ENCODE results near the gene DOCK4. TPM values are rescaled to one million over a fixed set of nuclear protein-coding genes. Genes with fewer than 3 reads are reported as not detected.

DOCK4 gene
- total RNA-seq, 2 experiments from 2014 or later, result 1.4 to 1.7 TPM

DNA sequence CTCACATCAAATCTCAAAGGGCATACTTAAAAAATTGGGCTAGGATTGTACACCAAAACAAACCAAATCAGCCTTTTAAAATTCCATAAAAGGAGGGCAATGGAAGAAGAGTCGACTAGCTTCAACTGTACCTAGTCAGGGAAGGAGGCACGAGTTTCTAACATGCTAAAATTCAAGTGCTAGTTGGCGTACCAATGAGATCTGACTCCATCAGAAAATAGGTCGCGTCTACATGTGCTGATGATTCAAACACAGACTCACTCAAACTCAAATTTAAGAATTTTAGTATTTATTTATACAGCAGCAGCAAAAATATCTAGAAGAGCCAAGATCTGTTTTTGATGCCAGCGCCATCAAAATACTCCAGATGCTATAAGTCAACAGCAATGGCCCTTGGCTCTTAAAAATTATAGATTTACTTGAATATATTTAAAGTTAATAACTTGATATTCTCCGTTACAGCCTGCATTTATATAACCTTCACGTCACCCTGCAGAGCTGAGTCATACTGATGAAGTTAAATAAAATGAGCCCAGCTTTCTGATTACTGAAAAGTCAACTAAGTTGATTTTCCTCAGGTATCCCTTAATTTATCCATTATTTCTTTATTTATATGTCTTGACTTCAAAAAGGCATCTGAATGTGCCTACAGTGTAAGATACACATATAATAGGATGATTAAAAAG is 341.8 kb downstream of the DOCK4 start:
- H3K4me3 Mint-ChIP-seq, result no peak overlapping the region
- H3K27me3 Mint-ChIP-seq, result peaks cover 3% of the 10 kb centered on the region
- DNase-seq (no peak), ATAC-seq (ENCODE audit: low read depth) (no peak)
- no peaks in the 10 kb centered on the region for H3K36me3 Mint-ChIP-seq
- POLR2A ChIA-PET, result no interaction called here
- no peak overlapping the region for H3K27ac Mint-ChIP-seq
- peaks cover 9% of the 10 kb centered on the region for H3K4me1 Mint-ChIP-seq
- H3K9me3 Mint-ChIP-seq, result no peaks in the 10 kb centered on the region

DNA sequence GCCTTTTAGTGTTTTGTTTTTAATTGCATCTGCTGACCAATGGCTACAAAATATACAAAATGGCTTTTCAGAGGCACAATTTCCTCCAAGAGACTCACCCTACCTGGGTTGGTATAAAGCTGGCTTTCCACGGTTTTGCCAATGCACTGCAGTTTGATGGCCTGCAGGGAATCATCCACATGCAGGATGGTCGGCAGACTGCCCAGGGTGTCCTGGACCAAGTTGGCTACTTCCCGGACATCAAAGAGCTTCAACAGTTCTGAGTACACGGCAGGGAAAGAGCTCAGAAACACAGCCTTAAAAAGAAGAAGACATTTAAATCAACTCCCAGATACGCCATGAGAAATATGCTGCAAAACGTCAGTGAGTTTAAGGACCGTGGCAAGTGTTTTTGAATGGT is 342.9 kb downstream of the DOCK4 start:
- Mint-ChIP-seq H3K9me3 (no peaks in the 10 kb centered on the region), H3K4me1 (peaks cover 9% of the 10 kb centered on the region), H3K36me3 (no peaks in the 10 kb centered on the region), H3K4me3 (no peak overlapping the region), H3K27me3 (peaks cover 3% of the 10 kb centered on the region), H3K27ac (no peak overlapping the region)
- no peak for DNase-seq
- ATAC-seq (ENCODE audit: low read depth), result no peak
- POLR2A ChIA-PET, result no interaction called here

DNA sequence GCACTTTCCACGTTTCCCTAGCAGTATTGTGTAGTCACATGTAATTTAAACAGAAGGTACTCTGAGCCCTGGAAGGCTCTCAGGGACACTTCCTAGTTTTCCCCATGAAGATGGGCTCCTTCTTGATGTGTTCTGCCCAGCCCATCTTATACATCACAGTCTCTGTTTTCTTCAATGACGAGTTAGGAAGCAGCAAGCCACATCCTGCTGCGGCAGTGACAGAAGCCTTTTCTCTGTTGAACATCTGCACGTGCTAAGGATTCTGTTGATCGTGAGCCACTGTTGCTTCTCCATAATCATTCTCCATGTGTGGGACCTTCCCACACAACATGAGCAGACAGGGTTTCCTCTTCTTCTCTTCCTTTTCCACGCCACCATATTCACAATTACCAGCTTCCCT is 346.0 kb downstream of the DOCK4 start:
- peaks cover 9% of the 10 kb centered on the region for H3K4me1 Mint-ChIP-seq
- ATAC-seq (ENCODE audit: low read depth) (peak; percentile 54), DNase-seq (no peak)
- no peak overlapping the region for H3K4me3 Mint-ChIP-seq
- POLR2A ChIA-PET, result no interaction called here
- H3K36me3 Mint-ChIP-seq, result no peaks in the 10 kb centered on the region
- peaks cover 2% of the 10 kb centered on the region for H3K27me3 Mint-ChIP-seq
- no peaks in the 10 kb centered on the region for H3K9me3 Mint-ChIP-seq
- no peak overlapping the region for H3K27ac Mint-ChIP-seq

DNA sequence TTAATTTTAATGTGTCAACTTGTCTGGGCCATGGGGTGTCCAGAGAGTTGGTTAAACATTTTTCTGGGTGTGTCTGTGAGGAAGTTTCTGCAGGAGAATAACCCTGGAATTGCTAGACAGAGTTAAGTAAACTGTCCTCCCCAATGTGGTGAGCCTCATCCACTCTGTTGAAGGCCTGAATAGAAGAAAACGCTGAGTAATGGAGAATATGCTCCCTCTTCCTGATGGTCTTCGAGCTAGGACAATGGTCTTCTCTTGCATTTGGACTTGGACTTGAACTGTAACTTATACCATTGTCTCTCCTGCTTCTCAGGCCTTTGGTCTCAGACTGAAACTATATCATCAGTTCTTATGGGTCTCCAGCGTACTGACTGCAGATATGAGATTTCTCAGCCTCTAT is 347.9 kb downstream of the DOCK4 start:
- Mint-ChIP-seq H3K27ac (no peak overlapping the region), H3K4me3 (no peak overlapping the region), H3K4me1 (peaks cover 9% of the 10 kb centered on the region), H3K36me3 (no peaks in the 10 kb centered on the region), H3K9me3 (no peaks in the 10 kb centered on the region), H3K27me3 (peaks cover 2% of the 10 kb centered on the region)
- no peak for ATAC-seq (ENCODE audit: low read depth)
- POLR2A ChIA-PET, result no interaction called here
- DNase-seq, result no peak

DNA sequence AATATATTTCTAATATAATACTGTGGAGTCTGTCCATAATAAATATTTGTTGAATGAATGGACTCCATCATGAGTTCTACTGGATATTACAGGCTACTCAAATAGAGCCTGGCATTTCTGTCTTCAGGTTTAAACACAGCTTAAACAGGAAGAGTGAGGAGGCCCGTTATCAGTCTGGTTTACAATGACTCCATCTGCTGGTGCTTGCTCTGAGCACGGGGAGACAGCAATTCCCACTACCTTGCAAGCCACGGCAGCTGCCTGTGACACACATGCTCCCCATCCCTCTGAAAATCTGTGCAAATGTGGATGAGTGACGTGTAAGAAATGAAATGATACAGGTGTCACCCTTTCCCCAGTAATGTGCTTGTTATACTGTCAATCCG is 350.4 kb downstream of the DOCK4 start:
- Mint-ChIP-seq H3K4me1 (peaks cover 9% of the 10 kb centered on the region), H3K27me3 (peaks cover 2% of the 10 kb centered on the region), H3K36me3 (no peaks in the 10 kb centered on the region), H3K27ac (no peak overlapping the region), H3K9me3 (no peaks in the 10 kb centered on the region), H3K4me3 (no peak overlapping the region)
- POLR2A ChIA-PET, result no interaction called here
- no peak for ATAC-seq (ENCODE audit: low read depth)
- no peak for DNase-seq

DNA sequence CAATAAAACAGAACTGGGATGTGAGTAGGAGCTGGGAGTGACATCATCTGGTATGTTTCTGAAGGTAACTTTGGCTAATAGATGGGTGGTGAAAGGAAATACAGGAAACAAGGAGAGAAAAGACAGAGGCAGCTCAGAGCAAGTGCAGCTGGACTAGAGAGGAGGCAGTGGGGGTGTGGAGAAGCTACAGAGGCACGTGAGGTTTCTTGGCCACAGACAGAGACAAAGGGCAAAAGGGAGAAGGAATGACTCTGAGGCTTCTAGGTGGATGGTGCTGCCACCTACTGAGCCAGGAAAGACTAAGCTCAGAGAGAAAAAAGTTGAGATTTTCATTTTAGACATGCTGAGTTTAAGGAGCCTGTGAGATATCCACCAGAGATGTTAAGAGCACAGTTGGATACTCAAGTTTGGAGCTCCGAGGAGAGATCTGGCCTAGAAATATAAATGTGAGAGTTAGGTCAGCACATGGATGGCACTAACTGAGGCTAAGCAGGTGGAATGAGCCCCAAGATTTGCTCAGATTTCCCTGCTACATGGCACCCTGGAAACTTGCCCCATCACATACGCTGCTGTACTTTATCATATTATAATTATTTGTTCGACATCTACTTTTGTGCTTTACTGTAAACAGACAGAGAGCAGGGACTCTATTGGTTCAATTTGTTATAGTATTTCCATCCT is 350.9 kb downstream of the DOCK4 start:
- no peak for DNase-seq
- Mint-ChIP-seq H3K4me1 (peaks cover 5% of the 10 kb centered on the region), H3K27ac (no peak overlapping the region)

DNA sequence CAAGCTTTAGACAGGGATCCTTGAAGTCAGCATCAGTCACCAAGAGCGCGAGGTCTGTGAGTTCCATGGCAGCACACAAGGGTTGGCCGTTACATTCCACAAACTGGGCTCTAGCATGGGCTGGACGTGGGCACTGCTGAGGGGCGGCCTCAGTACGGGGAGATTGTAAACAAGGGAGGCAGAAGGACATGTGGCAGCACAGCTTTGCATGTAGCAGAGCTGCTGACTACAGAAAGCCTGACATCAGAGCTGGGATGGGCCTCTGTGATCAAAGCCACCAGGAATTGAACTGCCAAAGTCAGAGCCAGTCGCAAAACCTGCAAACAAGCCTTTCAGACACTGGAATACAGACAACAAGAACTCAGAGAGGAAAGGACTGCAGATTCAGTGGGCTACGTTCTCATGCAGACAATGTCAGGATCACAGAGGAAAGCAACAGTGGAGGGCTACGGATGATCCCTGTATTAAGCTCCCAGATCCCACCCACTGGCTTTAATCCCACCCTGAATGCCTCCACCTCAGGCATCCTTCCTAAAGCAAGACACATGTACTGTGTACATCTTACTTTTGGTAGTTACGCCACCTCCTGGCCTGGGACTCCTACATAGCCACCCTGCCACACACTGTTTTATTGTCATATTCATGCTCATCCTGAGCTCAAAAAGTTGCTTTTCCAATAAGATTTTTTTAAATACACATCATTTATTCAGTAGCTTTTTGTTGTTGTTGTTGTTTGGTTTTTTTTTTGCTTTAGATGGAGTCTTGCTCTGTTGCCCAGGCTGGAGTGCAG is 352.8 kb downstream of the DOCK4 start:
- POLR2A ChIA-PET, result no interaction called here

More for the DNA sequence above, 350.9 kb downstream of the DOCK4 start:
- POLR2A ChIA-PET, result no interaction called here
- ATAC-seq (ENCODE audit: low read depth), result no peak
- Mint-ChIP-seq H3K9me3 (peaks cover under 1% of the 10 kb centered on the region), H3K4me3 (no peak overlapping the region), H3K27me3 (peaks cover 2% of the 10 kb centered on the region), H3K36me3 (no peaks in the 10 kb centered on the region)

DNA sequence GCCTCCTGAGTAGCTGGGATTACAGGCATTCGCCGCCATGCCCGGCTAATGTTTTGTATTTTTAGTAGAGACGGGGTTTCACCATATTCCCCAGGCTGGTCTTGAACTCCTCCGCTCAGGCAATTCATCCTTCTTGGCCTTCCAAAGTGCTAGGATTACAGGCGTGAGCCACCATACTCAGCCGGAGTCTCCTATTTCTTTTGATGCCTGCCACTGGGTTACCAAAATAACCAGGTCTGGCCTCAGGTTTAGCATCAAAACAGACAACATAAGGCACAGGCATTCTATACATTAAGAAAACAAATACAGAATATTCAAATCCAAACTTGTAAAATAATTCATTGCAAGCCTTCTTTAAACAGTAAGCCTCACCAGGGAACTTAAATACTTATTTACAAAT is 354.1 kb downstream of the DOCK4 start:
- no peak overlapping the region for H3K4me3 Mint-ChIP-seq
- H3K27me3 Mint-ChIP-seq, result peaks cover 2% of the 10 kb centered on the region
- peaks cover 2% of the 10 kb centered on the region for H3K9me3 Mint-ChIP-seq
- H3K4me1 Mint-ChIP-seq, result no peaks in the 10 kb centered on the region
- DNase-seq (no peak), ATAC-seq (ENCODE audit: low read depth) (no peak)
- H3K27ac Mint-ChIP-seq, result no peak overlapping the region
- H3K36me3 Mint-ChIP-seq, result no peaks in the 10 kb centered on the region
- POLR2A ChIA-PET, result no interaction called here

More for the DNA sequence above, 352.8 kb downstream of the DOCK4 start:
- no peak overlapping the region for H3K4me3 Mint-ChIP-seq
- ATAC-seq (ENCODE audit: low read depth) (no peak), DNase-seq (no peak)
- H3K4me1 Mint-ChIP-seq, result no peaks in the 10 kb centered on the region
- no peak overlapping the region for H3K27ac Mint-ChIP-seq
- H3K36me3 Mint-ChIP-seq, result no peaks in the 10 kb centered on the region
- H3K27me3 Mint-ChIP-seq, result peaks cover 2% of the 10 kb centered on the region
- H3K9me3 Mint-ChIP-seq, result peaks cover 2% of the 10 kb centered on the region

DNA sequence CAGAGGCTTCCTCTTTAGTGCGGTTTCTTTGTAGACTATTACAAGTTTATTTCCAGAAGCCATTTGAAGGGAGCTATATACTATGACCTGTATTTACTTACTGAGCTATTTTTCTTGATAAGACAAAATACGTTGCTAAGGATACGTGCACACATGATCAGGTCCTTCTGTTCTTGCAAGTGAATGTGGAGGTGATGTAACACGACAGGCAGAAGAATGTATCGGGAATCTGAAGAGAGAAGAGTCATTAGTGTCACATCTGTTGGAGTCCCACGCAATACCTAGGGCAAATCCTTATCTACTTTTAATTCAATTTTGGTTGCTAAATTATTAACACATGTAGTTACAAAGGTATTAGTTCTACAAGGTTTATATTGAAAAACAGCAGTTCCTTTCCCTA is 359.3 kb downstream of the DOCK4 start:
- Mint-ChIP-seq H3K9me3 (peaks cover 2% of the 10 kb centered on the region), H3K36me3 (no peaks in the 10 kb centered on the region), H3K27me3 (no peaks in the 10 kb centered on the region), H3K4me3 (no peak overlapping the region), H3K27ac (no peak overlapping the region), H3K4me1 (peaks cover 3% of the 10 kb centered on the region)
- POLR2A ChIA-PET, result no interaction called here
- no peak for DNase-seq
- no peak for ATAC-seq (ENCODE audit: low read depth)

DNA sequence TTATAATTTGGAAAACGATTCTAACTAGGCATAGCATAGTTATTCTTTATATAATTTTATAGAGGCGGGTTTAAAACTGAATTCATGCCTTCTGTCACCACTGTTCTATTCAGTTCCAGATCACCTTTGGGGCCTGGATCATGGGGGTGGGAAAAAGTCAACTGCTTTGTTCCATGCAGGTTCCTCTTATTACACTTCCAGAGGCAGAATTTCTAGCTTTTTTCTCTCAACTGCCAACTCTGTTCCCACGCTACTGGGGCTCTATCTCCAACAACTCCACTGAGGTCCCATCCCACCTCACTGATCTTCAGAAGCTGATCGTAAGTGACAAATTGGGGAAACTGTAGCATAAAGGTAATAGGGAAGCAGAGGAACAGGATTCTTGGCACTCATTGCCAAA is 360.3 kb downstream of the DOCK4 start:
- H3K27ac Mint-ChIP-seq, result no peak overlapping the region
- H3K4me1 Mint-ChIP-seq, result peaks cover 8% of the 10 kb centered on the region
- ATAC-seq (ENCODE audit: low read depth) (no peak), DNase-seq (no peak)
- H3K9me3 Mint-ChIP-seq, result peaks cover 2% of the 10 kb centered on the region
- POLR2A ChIA-PET, result no interaction called here
- H3K27me3 Mint-ChIP-seq, result no peaks in the 10 kb centered on the region
- no peak overlapping the region for H3K4me3 Mint-ChIP-seq
- H3K36me3 Mint-ChIP-seq, result no peaks in the 10 kb centered on the region

DNA sequence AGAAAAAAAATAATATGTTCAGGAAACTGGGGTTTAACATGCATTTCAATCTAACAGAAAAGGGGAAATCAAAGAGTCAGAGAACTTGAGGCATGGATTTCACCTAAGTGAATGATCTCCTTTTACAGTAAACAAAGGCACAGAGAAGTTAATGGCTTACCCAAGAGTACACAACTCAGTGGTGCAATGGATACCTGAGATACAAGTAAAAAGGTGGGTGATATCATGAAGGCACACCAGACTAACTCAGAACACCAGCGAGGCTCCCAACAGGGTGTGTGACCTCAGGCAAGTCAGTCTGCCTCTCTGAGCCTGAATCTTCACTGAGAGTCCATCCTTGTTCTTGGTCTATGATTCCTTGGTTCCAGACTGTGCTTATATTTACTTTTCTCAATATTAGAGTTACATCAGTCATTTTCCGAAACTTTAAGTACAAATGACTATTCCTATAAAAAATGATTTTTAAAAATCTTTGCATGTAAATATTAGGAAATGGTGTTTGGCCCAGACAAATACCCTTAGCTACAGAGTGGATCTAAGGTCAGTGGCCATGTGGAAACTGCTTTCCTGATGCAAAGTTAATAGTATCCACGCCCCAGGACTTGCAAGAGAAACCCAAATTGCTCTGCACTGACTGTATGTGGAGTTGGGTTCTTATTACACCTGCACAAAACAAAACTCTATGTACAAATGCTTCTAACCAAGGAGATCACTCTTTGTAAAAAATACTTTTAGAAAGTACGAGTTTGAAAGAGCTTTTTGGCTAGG is 361.1 kb downstream of the DOCK4 start:
- Mint-ChIP-seq H3K9me3 (no peaks in the 10 kb centered on the region), H3K27ac (no peak overlapping the region), H3K4me1 (peaks cover 8% of the 10 kb centered on the region), H3K27me3 (no peaks in the 10 kb centered on the region), H3K36me3 (no peaks in the 10 kb centered on the region), H3K4me3 (no peak overlapping the region)
- no peak for ATAC-seq (ENCODE audit: low read depth)
- no peak for DNase-seq
- POLR2A ChIA-PET, result no interaction called here

DNA sequence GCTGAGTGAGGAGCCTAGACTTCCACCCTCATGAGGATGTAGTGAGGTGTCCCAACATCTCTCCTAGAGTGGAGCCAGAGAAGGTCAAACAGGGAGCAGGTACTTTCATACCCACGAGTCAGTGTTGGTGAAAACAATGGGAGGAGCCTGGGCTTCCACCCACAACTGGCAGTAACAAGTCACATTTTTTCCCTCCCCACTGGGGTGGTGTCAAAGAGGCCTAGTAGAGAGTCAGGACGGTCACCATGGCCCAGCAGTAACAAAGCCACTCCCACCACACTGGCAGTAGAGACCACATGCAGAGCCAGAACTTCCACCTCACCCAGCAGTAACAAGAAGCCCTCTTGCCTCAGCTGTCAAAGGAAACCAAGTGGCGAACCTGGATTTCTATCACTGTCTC is 363.7 kb downstream of the DOCK4 start:
- ATAC-seq (ENCODE audit: low read depth) (no peak), DNase-seq (no peak)
- Mint-ChIP-seq H3K4me3 (no peak overlapping the region), H3K9me3 (no peaks in the 10 kb centered on the region), H3K27ac (no peak overlapping the region), H3K4me1 (peaks cover 8% of the 10 kb centered on the region), H3K36me3 (no peaks in the 10 kb centered on the region), H3K27me3 (no peaks in the 10 kb centered on the region)
- POLR2A ChIA-PET, result no interaction called here

DNA sequence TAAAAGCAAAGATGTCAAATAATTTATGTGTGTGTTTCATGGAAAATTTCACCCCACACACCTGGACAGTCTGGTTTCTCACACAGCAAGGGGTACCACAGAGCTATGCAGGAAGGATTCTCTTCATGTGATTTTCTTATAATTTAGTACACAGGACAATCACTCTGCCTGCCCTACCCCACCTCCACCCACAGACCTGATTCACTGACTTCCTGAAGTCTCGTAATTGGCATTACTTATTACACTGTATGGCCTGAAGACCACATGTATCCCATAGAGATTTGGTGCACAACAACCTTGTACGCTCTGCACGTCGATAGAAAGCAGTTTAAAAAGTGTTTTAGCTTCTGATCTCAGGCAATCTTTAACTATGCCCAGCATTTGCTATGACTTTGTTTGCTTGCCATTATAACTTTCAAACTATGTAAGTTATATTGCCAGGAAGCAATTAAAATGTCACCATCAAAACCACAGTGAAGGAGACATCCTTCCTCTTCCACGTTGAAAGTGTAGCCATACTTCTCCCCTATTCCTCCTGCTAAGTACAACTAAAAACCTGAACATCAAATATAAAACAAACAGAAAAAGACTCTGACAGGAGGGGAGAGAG is 364.5 kb downstream of the DOCK4 start:
- peaks cover 8% of the 10 kb centered on the region for H3K4me1 Mint-ChIP-seq

More for the DNA sequence above, 364.5 kb downstream of the DOCK4 start:
- POLR2A ChIA-PET, result no interaction called here
- Mint-ChIP-seq H3K27ac (no peak overlapping the region), H3K36me3 (no peaks in the 10 kb centered on the region), H3K4me3 (no peak overlapping the region), H3K27me3 (peaks cover 3% of the 10 kb centered on the region), H3K9me3 (no peaks in the 10 kb centered on the region)
- no peak for DNase-seq
- no peak for ATAC-seq (ENCODE audit: low read depth)

Data from activated naive CD8-positive, alpha-beta T cell treated with anti-CD3 and anti-CD28 coated beads, Interleukin-2, amount 10 ng/mL, durations not matched to agents 7 days and 5 days (primary cell).